HG02884 (cell line): Measurements from ENCODE around the gene ARHGEF28.

ENCODE experiments used
- ATAC-seq: cut with Tn5 transposase; IDR thresholded peaks from one replicate; pipeline ENCODE4 v1.9.1; 2021; ENCODE audit warnings: mild to moderate bottlenecking, moderate library complexity; ENCODE audit not compliant: unreplicated experiment

ARHGEF28 gene

GRCh38 chr5:73625944-73626811 is at the start of gene ARHGEF28:
TSS of gene ARHGEF28 (plus strand) at chr5:73626196. CDS start at chr5:73684852, 58,656 bp downstream.
- no peak for ATAC-seq

- ATAC-seq = no peak
These were observed 43.5 kb upstream of the ARHGEF28 start for GRCh38 chr5:73582285-73583145.

GRCh38 chr5:73587923-73588322 is 38.1 kb upstream of the ARHGEF28 start:
- ATAC-seq = peak; percentile 61

GRCh38 chr5:73591102-73591695 is 34.8 kb upstream of the ARHGEF28 start:
- peak; percentile 63 for ATAC-seq

- ATAC-seq = no peak
These were observed 34.1 kb upstream of the ARHGEF28 start for GRCh38 chr5:73591698-73592501.

GRCh38 chr5:73592551-73592950 is 33.4 kb upstream of the ARHGEF28 start:
- no peak for ATAC-seq

GRCh38 chr5:73596705-73597328 is 29.2 kb upstream of the ARHGEF28 start:
- no peak for ATAC-seq

- ATAC-seq = no peak
These were observed 26.6 kb upstream of the ARHGEF28 start for GRCh38 chr5:73599380-73599779.

GRCh38 chr5:73603998-73604397 is 22.0 kb upstream of the ARHGEF28 start:
- ATAC-seq = no peak

- no peak for ATAC-seq
These were observed 20.5 kb upstream of the ARHGEF28 start for GRCh38 chr5:73605223-73606087.

- no peak for ATAC-seq
These were observed 19.7 kb upstream of the ARHGEF28 start for GRCh38 chr5:73606206-73606753.

GRCh38 chr5:73607228-73607627 is 18.8 kb upstream of the ARHGEF28 start:
- no peak for ATAC-seq

- no peak for ATAC-seq
These were observed 13.2 kb upstream of the ARHGEF28 start for GRCh38 chr5:73612799-73613198.

GRCh38 chr5:73615085-73615484 is 10.9 kb upstream of the ARHGEF28 start:
- no peak for ATAC-seq

- ATAC-seq = no peak
These were observed 10.0 kb upstream of the ARHGEF28 start for GRCh38 chr5:73615947-73616346.

GRCh38 chr5:73617510-73618279 is 8.3 kb upstream of the ARHGEF28 start:
- no peak for ATAC-seq

- no peak for ATAC-seq
These were observed 6.2 kb upstream of the ARHGEF28 start for GRCh38 chr5:73619606-73620333.

- ATAC-seq = no peak
These were observed 5.7 kb upstream of the ARHGEF28 start for GRCh38 chr5:73620334-73620687.
